ENCODE measurements around the gene DPH7. TPM values are rescaled to one million over a fixed set of nuclear protein-coding genes. Genes with fewer than 3 reads are reported as not detected.
A peak's percentile ranks its signal among the peaks of the same experiment; 100 is the strongest.
"Not testable (repeated sequence)": the region's sequence is repeated elsewhere in the genome, so short reads cannot be mapped to it uniquely, and the experiment has no call there.

The DPH7 gene
- total and polyA plus RNA-seq, 10 donors = 31.7 to 80.5 (median 41.2) TPM

DNA sequence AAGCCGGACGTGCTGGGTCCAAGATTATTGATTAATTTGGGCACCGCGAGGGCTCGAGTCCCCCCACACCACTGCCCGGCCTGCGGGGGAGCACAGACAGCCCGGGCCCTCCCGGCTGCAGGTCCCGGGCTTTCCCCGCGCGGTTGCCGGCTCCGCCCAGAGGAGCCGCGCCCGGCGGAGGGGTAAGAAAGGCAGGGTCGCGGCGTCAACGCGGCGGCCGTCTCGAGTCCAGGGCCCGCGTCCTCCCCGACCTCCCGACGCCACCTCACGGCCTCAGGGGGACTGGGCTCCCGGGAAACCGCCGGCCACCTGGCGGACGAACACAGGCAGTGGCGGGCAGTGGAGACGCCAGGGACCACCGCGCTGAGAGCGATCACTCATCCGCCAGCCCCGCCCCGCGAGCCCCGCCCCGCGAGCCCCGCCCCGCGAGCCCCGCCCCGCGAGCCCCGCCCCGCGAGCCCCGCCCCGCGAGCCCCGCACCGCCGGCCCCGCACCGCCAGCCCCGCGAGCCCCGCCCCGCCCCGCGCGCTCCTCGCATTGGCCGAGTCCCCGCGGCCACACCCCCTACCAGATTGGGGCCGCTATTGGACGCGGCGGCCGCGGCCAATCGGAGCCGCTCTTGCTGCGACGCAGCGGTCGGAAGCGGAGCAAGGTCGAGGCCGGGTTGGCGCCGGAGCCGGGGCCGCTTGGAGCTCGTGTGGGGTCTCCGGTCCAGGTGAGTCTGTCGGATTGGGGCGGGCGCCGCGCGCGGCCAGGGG lies 27.3 kb downstream of the DPH7 start, which contains the start of gene MRPL41:
Gene MRPL41 (plus strand): TSS at position 616 of the 758 bp plus-strand sequence. CDS start 203 bp downstream, outside the sequence.
- peak within 1 kb of the TSS; percentile 83 to 98 (median 92) for H3K4me3 ChIP-seq
- peaks cover 0 to 33% (median 18%) of the 10 kb centered on the region in 6 donors for H3K36me3 ChIP-seq
- DNase-seq = peak; percentile 96
- TF ChIP-seq POLR2A (IDR thresholded peaks at IDR 0.05) (peak in 1 of 3 donors; percentile 65), POLR2AphosphoS5 (IDR thresholded peaks at IDR 0.05) (peak; percentile 93 to 94 (median 94))
- TF ChIP-seq, protein P1, sequence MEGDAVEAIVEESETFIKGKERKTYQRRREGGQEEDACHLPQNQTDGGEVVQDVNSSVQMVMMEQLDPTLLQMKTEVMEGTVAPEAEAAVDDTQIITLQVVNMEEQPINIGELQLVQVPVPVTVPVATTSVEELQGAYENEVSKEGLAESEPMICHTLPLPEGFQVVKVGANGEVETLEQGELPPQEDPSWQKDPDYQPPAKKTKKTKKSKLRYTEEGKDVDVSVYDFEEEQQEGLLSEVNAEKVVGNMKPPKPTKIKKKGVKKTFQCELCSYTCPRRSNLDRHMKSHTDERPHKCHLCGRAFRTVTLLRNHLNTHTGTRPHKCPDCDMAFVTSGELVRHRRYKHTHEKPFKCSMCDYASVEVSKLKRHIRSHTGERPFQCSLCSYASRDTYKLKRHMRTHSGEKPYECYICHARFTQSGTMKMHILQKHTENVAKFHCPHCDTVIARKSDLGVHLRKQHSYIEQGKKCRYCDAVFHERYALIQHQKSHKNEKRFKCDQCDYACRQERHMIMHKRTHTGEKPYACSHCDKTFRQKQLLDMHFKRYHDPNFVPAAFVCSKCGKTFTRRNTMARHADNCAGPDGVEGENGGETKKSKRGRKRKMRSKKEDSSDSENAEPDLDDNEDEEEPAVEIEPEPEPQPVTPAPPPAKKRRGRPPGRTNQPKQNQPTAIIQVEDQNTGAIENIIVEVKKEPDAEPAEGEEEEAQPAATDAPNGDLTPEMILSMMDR (IDR thresholded peaks at IDR 0.05 in 8 of 11, conservative IDR thresholded peaks at IDR 0.05 in 3 of 11) = peak in 10 of 11 experiments; percentile 29 to 67 (median 52)
- intact Hi-C loops (cut with DNase I; ENCODE audit: low total_unique reads) = no loop called here
- H3K9me3 ChIP-seq = no peaks in the 10 kb centered on the region
- peaks cover 15 to 61% (median 27%) of the 10 kb centered on the region in 6 donors for H3K4me1 ChIP-seq
- peak within 1 kb of the TSS; percentile 74 to 93 (median 91) for H3K27ac ChIP-seq
- 0 to 1% (median 0%) methylated on average over 16 to 106 of the region's 106 CpGs for WGBS, 5 donors
- no peaks in the 10 kb centered on the region for H3K27me3 ChIP-seq (replicated peaks in 1 of 7)

DNA sequence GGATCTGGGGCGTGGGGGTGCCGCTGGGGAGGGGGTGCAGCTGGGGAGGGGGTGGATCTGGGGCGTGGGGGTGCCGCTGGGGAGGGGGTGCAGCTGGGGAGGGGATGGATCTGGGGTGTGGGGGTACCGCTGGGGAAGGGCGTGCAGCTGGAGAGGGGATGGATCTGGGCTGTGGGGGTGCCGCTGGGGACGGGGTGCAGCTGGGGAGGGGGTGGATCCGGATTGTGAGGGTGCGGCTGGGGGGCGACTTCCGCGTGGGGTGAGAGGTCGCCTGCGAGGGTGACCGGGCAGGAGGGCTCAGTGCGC lies 27.8 kb downstream of the DPH7 start:
- H3K4me3 ChIP-seq = peak overlapping the region; percentile 68 to 98 (median 90)
- H3K27ac ChIP-seq = peak overlapping the region; percentile 51 to 93 (median 90)
- H3K4me1 ChIP-seq = peaks cover 15 to 67% (median 27%) of the 10 kb centered on the region in 6 donors
- H3K36me3 ChIP-seq = peaks cover 0 to 28% (median 12%) of the 10 kb centered on the region in 6 donors
- intact Hi-C loops (cut with DNase I; ENCODE audit: low total_unique reads); H3K9me3 ChIP-seq; H3K27me3 ChIP-seq (replicated peaks in 1 of 7); DNase-seq: not testable (repeated sequence)
- 0 to 4% (median 2%) methylated on average over 4 to 17 of the region's 17 CpGs for WGBS, 5 donors

DNA sequence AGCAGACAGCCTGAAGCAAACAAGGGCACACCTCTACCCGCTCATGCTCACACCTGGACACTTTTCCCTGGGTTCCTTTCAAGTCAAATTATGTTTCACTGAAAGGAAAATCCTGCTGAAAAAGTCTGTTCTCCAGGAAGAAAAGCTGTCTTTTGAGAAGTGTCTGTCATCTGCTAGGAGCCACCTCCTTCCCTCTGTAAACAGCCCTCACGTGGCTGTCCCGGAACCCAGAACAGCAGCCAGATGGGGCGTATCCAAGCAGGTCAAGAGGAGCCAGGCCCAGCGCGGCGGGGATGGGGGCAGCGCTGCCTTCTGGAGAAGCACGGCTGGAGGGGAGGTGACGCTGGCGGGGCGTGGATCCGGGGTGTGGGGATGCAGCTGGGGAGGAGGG lies 28.5 kb downstream of the DPH7 start, which contains the start of gene PNPLA7:
Gene PNPLA7 (minus strand): TSS at position 172 of the 391 bp plus-strand sequence. CDS start 205 bp downstream, outside the sequence.
- Histone ChIP-seq H3K4me1 (peaks cover 15 to 70% (median 27%) of the 10 kb centered on the region in 6 donors), H3K4me3 (peak within 1 kb of the TSS; percentile 68 to 98 (median 90)), H3K27ac (peak within 1 kb of the TSS; percentile 51 to 93 (median 90)), H3K27me3 (replicated peaks in 1 of 7) (no peaks in the 10 kb centered on the region), H3K9me3 (no peaks in the 10 kb centered on the region), H3K36me3 (peaks cover 0 to 21% (median 6%) of the 10 kb centered on the region in 6 donors)
- 2 to 14% (median 5%) methylated on average over 4 to 13 of the region's 13 CpGs for WGBS, 5 donors
- DNase-seq = peak; percentile 92
- intact Hi-C loops (cut with DNase I; ENCODE audit: low total_unique reads) = no loop called here
- TF ChIP-seq, protein P1 (IDR thresholded peaks at IDR 0.05 in 8 of 11, conservative IDR thresholded peaks at IDR 0.05 in 3 of 11) = no peak
- TF ChIP-seq POLR2AphosphoS5 (IDR thresholded peaks at IDR 0.05) (peak; percentile 68 to 81 (median 77)), POLR2A (IDR thresholded peaks at IDR 0.05) (no peak)

DNA sequence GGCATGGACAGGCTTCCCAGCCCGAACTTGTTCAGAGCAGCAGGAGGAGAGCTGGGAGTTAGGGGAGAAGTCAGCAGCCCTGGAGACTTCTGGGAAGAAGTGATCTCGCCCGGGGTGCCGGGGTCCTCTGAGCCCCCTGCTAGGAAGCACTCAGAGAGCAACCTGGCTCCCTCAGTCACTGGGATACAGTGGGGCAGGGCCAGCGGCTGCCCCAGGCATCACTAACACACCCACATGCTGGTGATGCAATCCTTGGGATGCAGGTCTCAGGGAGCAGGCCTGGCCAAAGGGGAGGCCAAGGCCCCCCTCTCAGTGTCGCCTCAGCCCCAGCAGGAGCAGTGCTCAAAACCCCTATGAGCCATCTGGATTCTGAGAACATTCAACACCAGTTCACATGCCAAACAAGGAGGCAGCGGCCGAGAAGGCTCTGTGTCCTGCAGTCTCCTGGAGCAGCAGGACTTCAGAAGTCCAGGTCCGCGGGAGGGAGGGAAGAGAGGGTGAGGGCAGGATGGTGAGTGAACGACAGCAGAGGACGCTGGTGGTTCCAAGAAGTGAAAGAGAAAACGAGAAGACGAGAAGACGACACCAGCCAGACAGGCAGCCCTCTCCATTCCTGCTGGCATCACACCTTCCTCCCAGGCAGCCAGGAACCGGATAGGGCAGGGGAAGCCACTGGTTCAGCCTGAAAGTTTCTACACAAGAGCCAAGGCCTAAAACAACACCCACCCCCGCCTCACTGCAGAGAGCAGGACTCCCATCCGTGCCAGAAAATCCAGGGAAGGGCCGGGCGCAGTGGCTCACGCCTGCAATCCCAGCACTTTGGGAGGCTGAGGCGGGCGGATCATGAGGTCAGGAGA lies 30.8 kb downstream of the DPH7 start:
- H3K4me3 ChIP-seq = no peak overlapping the region
- peaks cover 0 to 7% (median 2%) of the 10 kb centered on the region in 6 donors for H3K36me3 ChIP-seq
- no peak overlapping the region for H3K27ac ChIP-seq
- no peak for DNase-seq
- H3K4me1 ChIP-seq = peaks cover 15 to 64% (median 27%) of the 10 kb centered on the region in 6 donors
- TF ChIP-seq, protein P1 (IDR thresholded peaks at IDR 0.05 in 8 of 11, conservative IDR thresholded peaks at IDR 0.05 in 3 of 11) = no peak
- TF ChIP-seq POLR2AphosphoS5 (IDR thresholded peaks at IDR 0.05) = no peak
- no peak for TF ChIP-seq POLR2A (IDR thresholded peaks at IDR 0.05)
- intact Hi-C loops (cut with DNase I; ENCODE audit: low total_unique reads) = no loop called here
- no peaks in the 10 kb centered on the region for H3K27me3 ChIP-seq (replicated peaks in 1 of 7)
- no peaks in the 10 kb centered on the region for H3K9me3 ChIP-seq
- 85 to 92% (median 87%) methylated on average over 22 to 23 of the region's 23 CpGs for WGBS, 5 donors

Data from spleen (tissue), 11 donors.